22Rv1 (cell line): ENCODE results near the gene TECR.

ENCODE experiments used
- ZFX ChIP-seq: fragments of 450-650 bp; IDR thresholded peaks from 2 replicates; pipeline ENCODE4 v1.6.1; 2017; ENCODE audit warnings: antibody characterized with exemption, borderline replicate concordance
- TF ChIP-seq, protein P1 (sequence below): fragments of 450-650 bp; IDR thresholded peaks from 2 replicates; pipeline ENCODE4 v1.5.1; 2017; ENCODE audit warnings: mild to moderate bottlenecking

DNA sequence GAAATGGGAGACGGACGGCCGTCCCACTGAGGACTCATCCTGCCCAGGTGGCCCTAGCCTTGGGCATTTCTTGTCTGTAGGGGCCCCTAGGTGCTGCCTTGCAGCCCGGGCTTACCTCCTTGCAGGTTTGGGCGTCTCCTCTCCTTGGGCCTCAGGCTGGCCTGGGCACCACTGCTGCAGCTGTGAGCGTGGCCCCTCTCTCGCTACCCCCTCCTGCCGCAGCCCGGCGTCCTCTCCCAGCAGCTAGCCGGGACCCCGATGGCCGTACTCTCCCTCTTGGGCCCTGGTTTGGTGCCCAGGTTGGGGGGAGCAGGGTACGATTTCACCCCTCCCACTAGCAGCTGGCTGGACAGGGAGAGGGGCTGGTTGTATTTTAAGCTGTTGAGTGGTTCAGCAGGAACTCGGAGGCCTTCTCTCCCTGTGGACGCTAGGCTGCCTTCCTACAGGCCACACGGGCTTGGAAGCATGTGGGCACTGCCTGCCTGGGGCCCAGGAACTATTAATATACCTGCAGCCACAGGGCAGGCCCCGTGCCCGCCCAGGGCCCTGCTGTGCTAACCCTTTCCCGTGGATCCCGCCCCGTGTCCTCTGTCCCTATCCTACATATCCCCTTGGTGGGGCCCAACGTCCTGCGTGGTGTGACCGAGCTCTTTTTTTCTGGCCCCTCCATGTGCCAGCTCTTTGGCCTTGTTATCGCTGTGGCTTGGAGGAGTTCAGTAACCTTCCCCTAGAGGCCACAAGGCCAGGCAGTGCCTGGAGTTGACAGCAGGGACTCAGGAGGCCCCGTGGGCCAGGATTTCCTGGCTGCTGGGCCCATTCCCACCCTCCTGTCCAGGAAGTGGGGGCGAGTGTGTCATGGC, 30.8 kb downstream of the TECR start:
- TF ChIP-seq, protein P1, sequence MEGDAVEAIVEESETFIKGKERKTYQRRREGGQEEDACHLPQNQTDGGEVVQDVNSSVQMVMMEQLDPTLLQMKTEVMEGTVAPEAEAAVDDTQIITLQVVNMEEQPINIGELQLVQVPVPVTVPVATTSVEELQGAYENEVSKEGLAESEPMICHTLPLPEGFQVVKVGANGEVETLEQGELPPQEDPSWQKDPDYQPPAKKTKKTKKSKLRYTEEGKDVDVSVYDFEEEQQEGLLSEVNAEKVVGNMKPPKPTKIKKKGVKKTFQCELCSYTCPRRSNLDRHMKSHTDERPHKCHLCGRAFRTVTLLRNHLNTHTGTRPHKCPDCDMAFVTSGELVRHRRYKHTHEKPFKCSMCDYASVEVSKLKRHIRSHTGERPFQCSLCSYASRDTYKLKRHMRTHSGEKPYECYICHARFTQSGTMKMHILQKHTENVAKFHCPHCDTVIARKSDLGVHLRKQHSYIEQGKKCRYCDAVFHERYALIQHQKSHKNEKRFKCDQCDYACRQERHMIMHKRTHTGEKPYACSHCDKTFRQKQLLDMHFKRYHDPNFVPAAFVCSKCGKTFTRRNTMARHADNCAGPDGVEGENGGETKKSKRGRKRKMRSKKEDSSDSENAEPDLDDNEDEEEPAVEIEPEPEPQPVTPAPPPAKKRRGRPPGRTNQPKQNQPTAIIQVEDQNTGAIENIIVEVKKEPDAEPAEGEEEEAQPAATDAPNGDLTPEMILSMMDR, result no peak
- TF ChIP-seq ZFX, result no peak
